Fibroblast of pulmonary artery (primary cell): ENCODE measurements around the gene SCFD1.
"Not testable (repeated sequence)": the region's sequence is repeated elsewhere in the genome, so short reads cannot be mapped to it uniquely, and the experiment has no call there.

Experiments used
- DNase-seq: peaks from one replicate; pipeline ENCODE4 v3.0.0-alpha.2; 2010; ENCODE audit warnings: low read depth
- H3K4me3 ChIP-seq: replicated peaks from 2 replicates; pipeline ENCODE4 v1.5.1; 2011; ENCODE audit warnings: low read depth, mild to moderate bottlenecking, control low read depth, low read length, moderate library complexity
- CTCF ChIP-seq: IDR thresholded peaks from 2 replicates; pipeline ENCODE4 v1.5.1; 2011; ENCODE audit warnings: mild to moderate bottlenecking, control low read depth, low read length, inconsistent platforms; ENCODE audit errors: missing control alignments

Gene SCFD1

GRCh38 chr14:30630248-30630647, 8.1 kb downstream of the SCFD1 start:
- DNase-seq: no peak
- no peak overlapping the region for H3K4me3 ChIP-seq
- TF ChIP-seq CTCF: no peak

- DNase-seq: no peak
- H3K4me3 ChIP-seq: no peak overlapping the region
- TF ChIP-seq CTCF: no peak
Measured at GRCh38 chr14:30632730-30633129, 10.6 kb downstream of the SCFD1 start.

GRCh38 chr14:30638926-30639325, 16.8 kb downstream of the SCFD1 start:
- peak; percentile 34 for DNase-seq
- no peak for TF ChIP-seq CTCF
- H3K4me3 ChIP-seq: no peak overlapping the region

GRCh38 chr14:30641207-30641606, 19.1 kb downstream of the SCFD1 start:
- H3K4me3 ChIP-seq: no peak overlapping the region
- no peak for DNase-seq
- no peak for TF ChIP-seq CTCF

- DNase-seq, H3K4me3 ChIP-seq: not testable (repeated sequence)
Measured at GRCh38 chr14:30644462-30644861, 22.3 kb downstream of the SCFD1 start.

GRCh38 chr14:30645600-30645999, 23.5 kb downstream of the SCFD1 start:
- H3K4me3 ChIP-seq: no peak overlapping the region
- TF ChIP-seq CTCF: no peak
- no peak for DNase-seq

GRCh38 chr14:30648471-30648870, 26.4 kb downstream of the SCFD1 start:
- DNase-seq: no peak
- TF ChIP-seq CTCF: no peak
- no peak overlapping the region for H3K4me3 ChIP-seq

- no peak overlapping the region for H3K4me3 ChIP-seq
- no peak for DNase-seq
- no peak for TF ChIP-seq CTCF
Measured at GRCh38 chr14:30651937-30652336, 29.8 kb downstream of the SCFD1 start.
